WERI-Rb-1 (cell line): ENCODE data around the gene ACER2.
A peak's percentile ranks its signal among the peaks of the same experiment; 100 is the strongest.

Source experiments
- DNase-seq: peaks from one replicate; pipeline ENCODE4 v3.0.0-alpha.2; 2020
- H3K27ac ChIP-seq: fragments of 250-450 bp; sonication (Bioruptor Pico); 2 replicates; pipeline ENCODE4 v1.5.1; 2020; ENCODE audit warnings: mild to moderate bottlenecking, moderate library complexity
- H3K27me3 ChIP-seq: fragments of 250-450 bp; sonication (Bioruptor Pico); 2 replicates; pipeline ENCODE4 v1.5.1; 2021; ENCODE audit warnings: mild to moderate bottlenecking, low read depth, moderate library complexity; ENCODE audit not compliant: insufficient read depth, severe bottlenecking
- H3K36me3 ChIP-seq: fragments of 250-450 bp; sonication (Bioruptor Pico); 2 replicates; pipeline ENCODE4 v1.5.1; 2020; ENCODE audit warnings: mild to moderate bottlenecking, moderate library complexity
- H3K4me3 ChIP-seq: 2 replicates; pipeline ENCODE4 v1.5.1; 2011; ENCODE audit warnings: low read depth, mild to moderate bottlenecking, control low read depth, low read length
- H3K9me3 ChIP-seq: fragments of 250-450 bp; sonication (Bioruptor Pico); 2 replicates; pipeline ENCODE4 v1.5.1; 2021; ENCODE audit warnings: mild to moderate bottlenecking, moderate library complexity; ENCODE audit not compliant: severe bottlenecking
- CTCF ChIP-seq: IDR thresholded peaks from 2 replicates; pipeline ENCODE4 v1.5.1; 2011; ENCODE audit warnings: low read depth, mild to moderate bottlenecking, control low read depth, inconsistent platforms, low read length

The ACER2 gene

GRCh38 chr9:19461135-19461534, 52.3 kb downstream of the ACER2 start:
- DNase-seq = no peak
- Histone ChIP-seq H3K36me3 (no peaks in the 10 kb centered on the region), H3K4me3 (no peak overlapping the region), H3K27me3 (no peaks in the 10 kb centered on the region), H3K27ac (no peak overlapping the region), H3K9me3 (no peaks in the 10 kb centered on the region)
- no peak for TF ChIP-seq CTCF

- Histone ChIP-seq H3K27ac (no peak overlapping the region), H3K4me3 (no peak overlapping the region), H3K27me3 (no peaks in the 10 kb centered on the region), H3K36me3 (no peaks in the 10 kb centered on the region), H3K9me3 (no peaks in the 10 kb centered on the region)
- TF ChIP-seq CTCF = no peak
- DNase-seq = no peak
Measured at GRCh38 chr9:19464061-19464763, 55.4 kb downstream of the ACER2 start.

- H3K27ac ChIP-seq = no peak overlapping the region
- TF ChIP-seq CTCF = peak; percentile 81
- no peaks in the 10 kb centered on the region for H3K36me3 ChIP-seq
- no peaks in the 10 kb centered on the region for H3K9me3 ChIP-seq
- no peaks in the 10 kb centered on the region for H3K27me3 ChIP-seq
- peak; percentile 81 for DNase-seq
- H3K4me3 ChIP-seq = peak overlapping the region; percentile 20
Measured at GRCh38 chr9:19464764-19465585, 56.2 kb downstream of the ACER2 start.

GRCh38 chr9:19465586-19466279, 56.9 kb downstream of the ACER2 start:
- Histone ChIP-seq H3K27ac (no peak overlapping the region), H3K36me3 (no peaks in the 10 kb centered on the region), H3K9me3 (no peaks in the 10 kb centered on the region), H3K4me3 (no peak overlapping the region), H3K27me3 (no peaks in the 10 kb centered on the region)
- no peak for DNase-seq
- no peak for TF ChIP-seq CTCF

- H3K27me3 ChIP-seq = no peaks in the 10 kb centered on the region
- no peak overlapping the region for H3K27ac ChIP-seq
- H3K9me3 ChIP-seq = no peaks in the 10 kb centered on the region
- no peak for DNase-seq
- no peak for TF ChIP-seq CTCF
- H3K4me3 ChIP-seq = no peak overlapping the region
- H3K36me3 ChIP-seq = no peaks in the 10 kb centered on the region
Measured at GRCh38 chr9:19466280-19466639, 57.5 kb downstream of the ACER2 start.
